A549 (cell line): Measurements from ENCODE around the gene NXPE3. TPM values are rescaled to one million over a fixed set of nuclear protein-coding genes. Genes with fewer than 3 reads are reported as not detected.

ENCODE experiments used
- ATAC-seq, 2 experiments: fragments of 200-7000 bp in 1 of 2; fragments of >200 bp in 1 of 2; cut with Nextera tagmentation in 1 of 2; cut with Tn5 transposase in 1 of 2; 3 replicates each; pipeline versions ENCODE4 v1.8.0 to v1.9.1; 2018 to 2020; ENCODE audit warnings: mild to moderate bottlenecking in 1 of 2, moderate library complexity in 1 of 2
- CTCF ChIA-PET: fragments of 300-600 bp; sonication (Branson Sonifier 250); formaldehyde crosslinking; extraction: SDS; loops from one replicate; lab custom pipeline; 2021; ENCODE audit warnings: antibody characterized with exemption, inconsistent platforms; lab: Yijun Ruan, JAX
- POLR2A ChIA-PET: fragments of 350-600 bp; formaldehyde crosslinking; extraction: SDS; loops from one replicate; lab custom pipeline; 2021; ENCODE audit warnings: antibody characterized with exemption, inconsistent platforms; lab: Yijun Ruan, JAX
- DNase-seq, 2 experiments: peaks; one replicate each; pipeline versions ENCODE4 v3.0.0 to v3.0.0-alpha.2; 2011 to 2016; ENCODE audit warnings: low read depth in 1 of 2, low spot score in 1 of 2
- FAIRE-seq: peaks from 2 replicates; lab custom pipeline; 2011; peaks lifted over from hg19 to GRCh38; lab: Jason Lieb, UNC
- H3K27ac ChIP-seq, 2 experiments: fragments of >200 bp; sonication (Bioruptor Twin); formaldehyde crosslinking; 3 replicates each; pipeline ENCODE4 v1.5.1; 2016 to 2017
- H3K4me1 ChIP-seq: fragments of >200 bp; sonication (Bioruptor Twin); formaldehyde crosslinking; 3 replicates; pipeline ENCODE4 v1.6.1; 2016
- H3K4me2 ChIP-seq: fragments of >200 bp; sonication (Bioruptor Twin); formaldehyde crosslinking; 3 replicates; pipeline ENCODE4 v1.6.1; 2016
- H3K4me3 ChIP-seq: fragments of >200 bp; sonication (Bioruptor Twin); formaldehyde crosslinking; 3 replicates; pipeline ENCODE4 v1.5.1; 2016
- H3K9me3 ChIP-seq: fragments of >200 bp; sonication (Bioruptor Twin); formaldehyde crosslinking; 3 replicates; pipeline ENCODE4 v1.6.1; 2016
- ATOH8 ChIP-seq: fragments of 250-450 bp; sonication (Bioruptor Pico); IDR thresholded peaks from 2 replicates; pipeline ENCODE4 v1.5.0; 2020; ENCODE audit warnings: low read depth, mild to moderate bottlenecking, moderate library complexity
- CBX8 ChIP-seq: fragments of 200-600 bp; sonication (generic); IDR thresholded peaks from 2 replicates; pipeline ENCODE4 v1.6.1; 2016
- CHD2 ChIP-seq: fragments of 150-350 bp; IDR thresholded peaks from 2 replicates; pipeline ENCODE4 v1.6.1; 2014; ENCODE audit warnings: low read length; ENCODE audit not compliant: partially characterized antibody
- CHD4 ChIP-seq: fragments of 200-600 bp; sonication (generic); IDR thresholded peaks from 2 replicates; pipeline ENCODE4 v1.6.1; 2016; ENCODE audit warnings: antibody characterized with exemption, mild to moderate bottlenecking, borderline replicate concordance
- EP300 ChIP-seq, 2 experiments: fragments of >200 bp; sonication (Bioruptor Twin); formaldehyde crosslinking; IDR thresholded peaks; 2 replicates in 1 of 2; 3 replicates in 1 of 2; pipeline ENCODE4 v1.6.1; 2016 to 2017
- HMGXB4 ChIP-seq: fragments of 250-450 bp; sonication (Bioruptor Pico); IDR thresholded peaks from 2 replicates; pipeline ENCODE4 v1.5.0; 2021; ENCODE audit warnings: mild to moderate bottlenecking, moderate library complexity, borderline replicate concordance
- HOXB5 ChIP-seq: fragments of 250-450 bp; sonication (Bioruptor Pico); IDR thresholded peaks from 2 replicates; pipeline ENCODE4 v1.5.0; 2020; ENCODE audit warnings: mild to moderate bottlenecking, moderate library complexity
- KDM5A ChIP-seq: fragments of 200-600 bp; sonication (generic); IDR thresholded peaks from 2 replicates; pipeline ENCODE4 v1.6.1; 2016; ENCODE audit warnings: antibody characterized with exemption, mild to moderate bottlenecking
- MAFK ChIP-seq: fragments of 450-650 bp; IDR thresholded peaks from 2 replicates; pipeline ENCODE4 v1.6.1; 2014; ENCODE audit not compliant: partially characterized antibody
- NR3C1 ChIP-seq: fragments of >200 bp; sonication (Bioruptor Twin); formaldehyde crosslinking; IDR thresholded peaks from 3 replicates; pipeline ENCODE4 v1.6.1; 2017
- PBX3 ChIP-seq: IDR thresholded peaks from 2 replicates; pipeline ENCODE4 v1.6.1; 2012
- PHF8 ChIP-seq: fragments of 200-600 bp; sonication (generic); IDR thresholded peaks from 2 replicates; pipeline ENCODE4 v1.6.1; 2016; ENCODE audit warnings: low read depth, mild to moderate bottlenecking, antibody characterized with exemption, moderate library complexity, borderline replicate concordance
- POLR2AphosphoS2 ChIP-seq: conservative IDR thresholded peaks from 2 replicates; pipeline ENCODE4 v1.6.1; 2012; ENCODE audit warnings: low read length, improper control_type of control experiment, inconsistent platforms
- RARB ChIP-seq: fragments of 250-450 bp; sonication (Bioruptor Pico); IDR thresholded peaks from 2 replicates; pipeline ENCODE4 v1.8.0; 2021; ENCODE audit warnings: mild to moderate bottlenecking, moderate library complexity
- REST ChIP-seq: fragments of 200-600 bp; sonication (generic); IDR thresholded peaks from 2 replicates; pipeline ENCODE4 v1.6.1; 2016; ENCODE audit warnings: antibody characterized with exemption, mild to moderate bottlenecking, moderate library complexity
- USF2 ChIP-seq: fragments of 450-650 bp; IDR thresholded peaks from 2 replicates; pipeline ENCODE4 v1.6.1; 2014; ENCODE audit warnings: antibody characterized with exemption
- ZFP36 ChIP-seq: fragments of 450-650 bp; IDR thresholded peaks from 2 replicates; pipeline ENCODE4 v1.6.1; 2014; ENCODE audit warnings: borderline replicate concordance; ENCODE audit not compliant: partially characterized antibody
- WGBS: methylation state at CpG from one replicate; pipeline ENCODE4 v1.1.6; 2017; ENCODE audit errors: missing lambda C conversion rate; 5-methylcytosine and 5-hydroxymethylcytosine counted together
- polyA plus RNA-seq, 4 experiments: library from polyadenylated mRNA; depleted of rRNA in 3 of 4; stranded (reverse); fragments of >200 nt; fragmentation: RNase III in 1 of 4; extraction: RNeasy Plus Mini Kit Qiagen cat#74134 plus additional on column Dnase treatment in 1 of 4; gene quantifications; 2 replicates in 3 of 4; 3 replicates in 1 of 4; pipeline ENCODE4 v1.2.3, GENCODE V29; 2011 to 2017

Gene NXPE3
- polyA plus RNA-seq, 2 of the 4 experiments (the other 2 are of a cell fraction) = 48.6 to 49.5 TPM

- no peaks in the 10 kb centered on the region for H3K9me3 ChIP-seq
- peak overlapping the region; percentile 29; the same call in 1 of the 3 replicates for H3K4me2 ChIP-seq
- DNase-seq (no peak), ATAC-seq (no peak), FAIRE-seq (no peak)
- CTCF ChIA-PET = interaction anchor here (0.6 to 13.6 kb wide), 10 partner anchors 8 to 1147 kb away, joined by 3 to 186 read pairs (median 3); no protein-coding TSS in a partner anchor
- peaks cover 29% of the 10 kb centered on the region for H3K4me1 ChIP-seq
- H3K27ac ChIP-seq = peak overlapping the region in 1 of 2 experiments; percentile 6; a peak in 1 of 6 replicates
- POLR2A ChIA-PET = interaction anchor here (1.6 kb wide), 1 partner anchor 40 kb away, joined by 4 read pairs; no protein-coding TSS in a partner anchor
- H3K4me3 ChIP-seq = no peak overlapping the region
- TF ChIP-seq PHF8 (no peak), CHD4 (no peak)
Observed at GRCh38 chr3:101810022-101810418, 31.0 kb downstream of the NXPE3 start.

GRCh38 chr3:101811875-101812274 is 32.9 kb downstream of the NXPE3 start:
- H3K27ac ChIP-seq = no peak overlapping the region
- H3K4me1 ChIP-seq = peaks cover 31% of the 10 kb centered on the region
- TF ChIP-seq POLR2AphosphoS2 (no peak), USF2 (no peak), REST (no peak), CHD2 (no peak), PBX3 (no peak), ATOH8 (CRISPR knock-in tag) (no peak), CBX8 (no peak), ZFP36 (no peak), NR3C1 (no peak), MAFK (no peak), EP300 (IDR thresholded peaks at IDR 0.05) (no peak), HOXB5 (no peak), HMGXB4 (CRISPR knock-in tag) (no peak), PHF8 (no peak), RARB (CRISPR knock-in tag) (no peak), KDM5A (no peak)
- POLR2A ChIA-PET = no interaction called here
- CTCF ChIA-PET = interaction anchor here (0.7 to 13.6 kb wide), 8 partner anchors 9 to 725 kb away, joined by 3 to 186 read pairs (median 6); no protein-coding TSS in a partner anchor
- no peaks in the 10 kb centered on the region for H3K9me3 ChIP-seq
- FAIRE-seq (no peak), ATAC-seq (no peak), DNase-seq (no peak)
- no peak overlapping the region for H3K4me2 ChIP-seq
- H3K4me3 ChIP-seq = no peak overlapping the region
- 85% methylated on average over 2 of the region's 2 CpGs for WGBS
